ENCODE measurements around the gene NAA60.

NAA60 gene

DNA sequence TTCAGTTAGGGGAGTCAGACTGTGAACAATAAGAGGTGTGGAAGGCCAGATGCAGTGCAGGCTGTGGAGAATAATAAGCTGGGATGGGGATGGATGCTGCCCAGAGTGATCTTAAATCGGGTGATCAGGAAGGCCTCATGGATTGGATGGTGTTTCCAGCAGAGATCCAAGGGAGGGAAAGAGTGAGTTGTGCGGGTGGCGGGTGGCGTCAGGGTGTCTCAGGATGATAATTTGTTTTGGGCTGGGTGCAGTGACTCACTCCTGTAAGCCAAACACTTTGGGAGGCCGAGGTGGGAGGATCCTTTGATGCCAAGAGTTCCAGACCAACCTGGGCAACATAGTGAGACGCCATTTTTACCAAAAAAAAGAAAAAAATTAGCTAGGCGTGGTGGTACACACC lies 65.3 kb downstream of the NAA60 start:
- H3K27ac ChIP-seq, result no peak overlapping the region
- no peak for TF ChIP-seq ZFX (IDR thresholded peaks at IDR 0.05; ENCODE audit: borderline replicate concordance)
- TF ChIP-seq, protein P1, sequence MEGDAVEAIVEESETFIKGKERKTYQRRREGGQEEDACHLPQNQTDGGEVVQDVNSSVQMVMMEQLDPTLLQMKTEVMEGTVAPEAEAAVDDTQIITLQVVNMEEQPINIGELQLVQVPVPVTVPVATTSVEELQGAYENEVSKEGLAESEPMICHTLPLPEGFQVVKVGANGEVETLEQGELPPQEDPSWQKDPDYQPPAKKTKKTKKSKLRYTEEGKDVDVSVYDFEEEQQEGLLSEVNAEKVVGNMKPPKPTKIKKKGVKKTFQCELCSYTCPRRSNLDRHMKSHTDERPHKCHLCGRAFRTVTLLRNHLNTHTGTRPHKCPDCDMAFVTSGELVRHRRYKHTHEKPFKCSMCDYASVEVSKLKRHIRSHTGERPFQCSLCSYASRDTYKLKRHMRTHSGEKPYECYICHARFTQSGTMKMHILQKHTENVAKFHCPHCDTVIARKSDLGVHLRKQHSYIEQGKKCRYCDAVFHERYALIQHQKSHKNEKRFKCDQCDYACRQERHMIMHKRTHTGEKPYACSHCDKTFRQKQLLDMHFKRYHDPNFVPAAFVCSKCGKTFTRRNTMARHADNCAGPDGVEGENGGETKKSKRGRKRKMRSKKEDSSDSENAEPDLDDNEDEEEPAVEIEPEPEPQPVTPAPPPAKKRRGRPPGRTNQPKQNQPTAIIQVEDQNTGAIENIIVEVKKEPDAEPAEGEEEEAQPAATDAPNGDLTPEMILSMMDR (IDR thresholded peaks at IDR 0.05), result no peak

DNA sequence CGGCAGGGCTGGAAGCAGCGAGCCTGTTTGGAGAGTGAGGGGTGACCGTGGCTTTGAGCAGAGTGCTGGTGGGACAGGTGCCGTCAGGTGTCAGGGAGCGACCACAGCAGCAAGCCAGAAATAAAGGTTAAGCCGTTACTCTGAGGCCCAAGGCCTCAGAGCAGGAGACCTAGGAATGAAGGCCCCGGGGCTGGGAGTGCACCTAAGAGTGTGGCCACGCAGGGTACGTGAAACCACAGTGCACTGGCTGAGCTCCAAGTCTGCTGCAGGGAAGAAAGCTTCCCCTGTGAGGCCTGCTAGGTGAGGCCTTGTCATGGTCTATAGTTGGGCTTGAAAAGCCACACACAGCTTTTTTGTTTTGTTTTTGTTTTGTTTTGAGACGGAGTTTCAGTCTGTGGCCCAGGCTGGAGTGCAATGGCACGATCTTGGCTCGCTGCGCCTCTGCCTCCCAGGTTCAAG lies 66.0 kb downstream of the NAA60 start:
- H3K27ac ChIP-seq, result no peak overlapping the region
- TF ChIP-seq ZFX (IDR thresholded peaks at IDR 0.05; ENCODE audit: borderline replicate concordance), result no peak
- TF ChIP-seq, protein P1 (IDR thresholded peaks at IDR 0.05), result no peak

DNA sequence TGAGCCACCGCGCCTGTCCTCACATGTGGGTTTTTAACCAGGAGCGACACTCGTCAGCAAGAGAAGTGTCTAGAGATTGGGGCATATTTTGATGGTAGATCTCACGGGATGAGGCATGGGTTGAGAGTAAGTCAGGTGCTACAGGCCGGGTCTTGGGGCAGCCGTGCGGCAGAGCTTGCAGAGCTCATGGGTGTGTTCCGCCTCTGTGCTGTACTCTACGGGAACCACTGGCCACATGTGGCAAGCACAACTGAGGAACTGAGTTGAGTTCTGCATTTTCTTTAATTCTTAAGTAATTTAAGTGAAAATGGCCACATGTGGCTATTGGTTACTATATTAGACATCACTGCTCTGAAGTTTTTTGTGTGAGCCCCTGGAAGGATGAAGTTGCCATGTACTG lies 66.9 kb downstream of the NAA60 start:
- no peak for TF ChIP-seq ZFX (IDR thresholded peaks at IDR 0.05; ENCODE audit: borderline replicate concordance)
- TF ChIP-seq, protein P1 (IDR thresholded peaks at IDR 0.05), result no peak
- no peak overlapping the region for H3K27ac ChIP-seq

DNA sequence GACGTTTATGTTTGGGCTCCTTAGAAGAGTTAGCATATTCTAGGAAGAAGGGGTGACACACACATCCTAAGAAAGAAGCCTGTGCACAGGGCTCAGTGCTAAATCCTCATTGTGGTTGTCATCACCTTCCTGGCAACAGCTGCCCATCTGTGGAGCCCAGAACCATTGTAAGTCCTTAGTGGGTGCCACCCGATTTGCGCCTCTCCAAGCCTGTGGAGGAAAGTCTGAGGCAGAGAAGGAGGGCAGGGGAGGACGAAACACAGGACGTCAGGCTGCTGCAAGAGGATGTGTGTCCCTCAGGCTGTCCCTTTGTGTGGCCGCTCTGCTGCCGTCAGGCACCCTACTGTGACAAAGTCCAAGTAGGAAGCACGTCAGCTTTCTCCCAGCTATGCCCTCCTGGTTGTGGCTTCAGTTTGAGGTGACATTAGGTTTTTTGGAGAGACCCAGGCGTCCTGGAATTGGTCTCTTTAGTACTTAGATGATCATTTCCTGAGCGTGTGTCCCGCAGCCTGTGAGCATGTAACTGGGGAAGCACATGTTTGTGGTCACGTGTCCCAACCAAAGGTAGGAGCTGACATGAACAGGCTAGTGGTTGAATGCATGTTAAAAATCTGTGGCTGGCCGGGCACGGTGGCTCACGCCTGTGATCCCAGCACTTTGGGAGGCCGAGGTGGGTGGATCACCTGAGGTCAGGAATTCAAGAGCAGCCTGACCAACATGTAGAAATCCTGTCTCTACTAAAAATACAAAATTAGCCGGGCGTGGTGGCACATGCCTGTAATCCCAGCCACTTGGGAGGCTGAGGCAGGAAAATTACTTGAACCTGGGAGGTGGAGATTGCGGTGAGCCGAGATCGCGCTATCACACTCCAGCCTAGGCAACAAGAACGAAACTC lies 68.1 kb downstream of the NAA60 start:
- TF ChIP-seq, protein P1 (IDR thresholded peaks at IDR 0.05), result no peak
- no peak for TF ChIP-seq ZFX (IDR thresholded peaks at IDR 0.05; ENCODE audit: borderline replicate concordance)
- H3K27ac ChIP-seq, result no peak overlapping the region

DNA sequence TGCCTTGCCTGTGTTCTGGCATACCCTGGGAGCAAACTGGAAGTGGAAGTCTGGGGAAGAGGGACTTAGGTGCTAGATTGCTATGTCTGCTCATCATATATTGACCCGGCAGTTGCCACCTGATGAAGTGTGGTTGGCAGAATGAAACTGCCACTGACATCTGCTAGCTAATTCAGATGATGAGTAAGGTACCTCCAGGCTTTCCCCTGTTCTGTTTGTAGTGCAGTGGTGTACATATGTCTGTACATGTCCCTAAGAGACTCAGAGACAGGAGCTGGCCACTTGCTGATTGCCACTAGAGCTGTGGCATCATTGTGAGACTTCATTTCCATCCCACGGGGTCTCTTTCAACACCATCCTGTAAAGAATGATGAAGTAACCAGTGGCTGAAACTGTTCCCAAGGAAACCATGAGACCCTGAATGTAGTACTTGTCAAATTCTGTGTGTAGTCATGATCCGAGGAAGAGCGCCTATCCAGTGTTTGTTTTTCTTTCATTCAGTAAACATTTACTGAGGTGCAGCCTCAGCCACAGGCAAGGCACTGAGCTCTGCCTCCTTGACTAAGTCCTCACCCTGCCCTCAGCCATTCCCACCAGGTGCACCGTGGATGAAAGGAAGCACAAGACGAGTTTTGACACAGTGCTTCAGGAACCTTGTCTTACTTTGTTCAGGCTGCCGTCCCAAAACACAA lies 70.6 kb downstream of the NAA60 start:
- TF ChIP-seq ZFX (IDR thresholded peaks at IDR 0.05; ENCODE audit: borderline replicate concordance), result no peak
- TF ChIP-seq, protein P1 (IDR thresholded peaks at IDR 0.05), result no peak
- H3K27ac ChIP-seq, result peak overlapping the region; percentile 35; the same call in 1 of the 2 replicates

DNA sequence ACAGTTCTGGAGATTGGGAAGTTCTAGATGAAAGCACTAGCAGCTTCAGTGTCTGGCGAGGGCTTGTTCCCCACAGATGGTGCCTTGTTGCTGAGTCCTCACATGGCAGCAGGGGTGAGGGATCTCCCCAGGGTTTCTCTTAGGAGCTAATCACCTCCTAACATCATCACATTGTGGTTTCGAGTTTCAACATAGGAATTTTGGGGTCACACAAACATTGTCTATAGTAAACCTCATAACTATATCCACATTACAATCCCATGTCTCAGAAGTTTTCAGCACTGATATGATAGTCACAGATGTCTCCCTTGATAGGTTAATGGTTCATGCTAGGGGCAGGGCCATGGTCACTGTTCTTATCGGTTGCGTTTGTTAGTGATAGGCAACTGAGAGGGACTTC lies 71.1 kb downstream of the NAA60 start:
- TF ChIP-seq, protein P1 (IDR thresholded peaks at IDR 0.05), result no peak
- TF ChIP-seq ZFX (IDR thresholded peaks at IDR 0.05; ENCODE audit: borderline replicate concordance), result no peak
- H3K27ac ChIP-seq, result peak overlapping the region; percentile 35; the same call in 1 of the 2 replicates

DNA sequence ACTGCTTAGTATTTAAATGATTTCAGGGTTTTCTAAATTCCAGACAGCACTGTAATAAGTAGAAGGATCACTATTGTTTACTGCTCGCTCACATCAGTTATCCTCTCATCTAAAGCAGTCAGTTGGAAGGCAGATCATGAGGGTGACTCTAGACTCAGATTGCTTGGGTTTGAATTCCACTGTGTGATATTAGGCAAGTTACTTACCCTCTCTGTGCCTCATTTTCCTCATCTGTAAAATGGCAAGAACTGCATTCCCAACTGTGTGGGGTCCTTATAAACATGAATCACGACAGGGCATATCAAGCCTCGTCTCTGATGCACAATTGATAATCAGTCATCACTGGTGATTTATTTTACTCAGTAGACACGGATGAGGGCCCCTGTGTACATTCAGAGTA lies 72.4 kb downstream of the NAA60 start:
- no peak overlapping the region for H3K27ac ChIP-seq
- TF ChIP-seq, protein P1 (IDR thresholded peaks at IDR 0.05), result no peak
- TF ChIP-seq ZFX (IDR thresholded peaks at IDR 0.05; ENCODE audit: borderline replicate concordance), result no peak

Data from 22Rv1 (cell line).